GM23248 (cell line): Measurements from ENCODE around the gene SUGCT. TPM values are rescaled to one million over a fixed set of nuclear protein-coding genes. Genes with fewer than 3 reads are reported as not detected.

Experiments
- DNase-seq: peaks from one replicate; pipeline ENCODE4 v3.0.0-alpha.2; 2015
- H2AFZ ChIP-seq: fragments of 200-600 bp; sonication (generic); 2 replicates; pipeline ENCODE4 v1.6.1; 2016; ENCODE audit warnings: antibody characterized with exemption
- H3F3A ChIP-seq: fragments of 200-600 bp; sonication (generic); 2 replicates; pipeline ENCODE4 v1.6.1; 2016; ENCODE audit warnings: mild to moderate bottlenecking, antibody characterized with exemption, mixed run types; ENCODE audit not compliant: insufficient read depth
- H3K27ac ChIP-seq: fragments of 200-600 bp; sonication (generic); 2 replicates; pipeline ENCODE4 v1.5.1; 2016; ENCODE audit warnings: mild to moderate bottlenecking
- H3K27me3 ChIP-seq: fragments of 200-600 bp; sonication (generic); replicated peaks from 2 replicates; pipeline ENCODE4 v1.6.1; 2016; ENCODE audit warnings: mild to moderate bottlenecking; ENCODE audit not compliant: insufficient read depth
- H3K36me3 ChIP-seq: fragments of 200-600 bp; sonication (generic); 2 replicates; pipeline ENCODE4 v1.6.1; 2016; ENCODE audit warnings: low read depth, mild to moderate bottlenecking
- H3K4me1 ChIP-seq: fragments of 200-600 bp; sonication (generic); 2 replicates; pipeline ENCODE4 v1.6.1; 2016; ENCODE audit warnings: mild to moderate bottlenecking; ENCODE audit not compliant: insufficient read depth
- H3K4me2 ChIP-seq: fragments of 200-600 bp; sonication (generic); one replicate; pipeline ENCODE4 v1.6.1; 2016; ENCODE audit warnings: mild to moderate bottlenecking; ENCODE audit not compliant: unreplicated experiment
- H3K4me3 ChIP-seq: fragments of 200-600 bp; sonication (generic); 2 replicates; pipeline ENCODE4 v1.5.1; 2016; ENCODE audit warnings: mild to moderate bottlenecking
- H3K79me2 ChIP-seq: fragments of 200-600 bp; sonication (generic); 2 replicates; pipeline ENCODE4 v1.6.1; 2016; ENCODE audit warnings: mild to moderate bottlenecking; ENCODE audit not compliant: insufficient read depth
- H3K9ac ChIP-seq: fragments of 200-600 bp; sonication (generic); 2 replicates; pipeline ENCODE4 v1.6.1; 2016; ENCODE audit warnings: mild to moderate bottlenecking
- H3K9me2 ChIP-seq: fragments of 200-600 bp; sonication (generic); 2 replicates; pipeline ENCODE4 v1.6.1; 2016; ENCODE audit warnings: mixed run types, mild to moderate bottlenecking, moderate library complexity; ENCODE audit not compliant: insufficient read depth
- H3K9me3 ChIP-seq: fragments of 200-600 bp; sonication (generic); one replicate; pipeline ENCODE4 v1.6.1; 2017; ENCODE audit warnings: low read depth
- H4K20me1 ChIP-seq: fragments of 200-600 bp; sonication (generic); 2 replicates; pipeline ENCODE4 v1.6.0; 2016; ENCODE audit not compliant: insufficient read depth
- EZH2 ChIP-seq: fragments of 200-600 bp; sonication (generic); IDR thresholded peaks from 2 replicates; pipeline ENCODE4 v1.6.1; 2018; ENCODE audit warnings: antibody characterized with exemption, mild to moderate bottlenecking; ENCODE audit not compliant: insufficient read depth, poor library complexity, severe bottlenecking
- EZH2phosphoT487 ChIP-seq: fragments of 200-600 bp; sonication (generic); IDR thresholded peaks from 2 replicates; pipeline ENCODE4 v1.6.1; 2018; ENCODE audit warnings: antibody characterized with exemption, moderate library complexity, mild to moderate bottlenecking, low read depth; ENCODE audit not compliant: insufficient read depth
- WGBS, 2 experiments: methylation state at CpG; one replicate each; pipeline ENCODE4 v1.1.6; 2015 to 2017; ENCODE audit warnings: low lambda C conversion rate in 2 of 2, low coverage in 1 of 2; ENCODE audit errors: missing lambda C conversion rate in 2 of 2; 5-methylcytosine and 5-hydroxymethylcytosine counted together
- in situ Hi-C: fragments of 300-500 bp; cut with MboI; formaldehyde crosslinking; loops from 2 replicates; pipeline ENCODE4 v1.15.0; 2020
- polyA plus RNA-seq: library from polyadenylated mRNA; unstranded; fragments of >200 nt; fragmentation: Nextera tagmentation; extraction: Ambion mirVana; gene quantifications from 2 replicates; pipeline ENCODE4 v1.2.1, GENCODE V29; 2016
- total RNA-seq: library from RNA; depleted of rRNA; stranded (reverse); fragments of >200 nt; shearing (Covaris generic); gene quantifications from 2 replicates; pipeline ENCODE4 v1.2.3, GENCODE V29; 2014

Gene SUGCT
- total and polyA plus RNA-seq, 2 experiments from 2014 or later: 2.2 to 7.1 TPM

DNA sequence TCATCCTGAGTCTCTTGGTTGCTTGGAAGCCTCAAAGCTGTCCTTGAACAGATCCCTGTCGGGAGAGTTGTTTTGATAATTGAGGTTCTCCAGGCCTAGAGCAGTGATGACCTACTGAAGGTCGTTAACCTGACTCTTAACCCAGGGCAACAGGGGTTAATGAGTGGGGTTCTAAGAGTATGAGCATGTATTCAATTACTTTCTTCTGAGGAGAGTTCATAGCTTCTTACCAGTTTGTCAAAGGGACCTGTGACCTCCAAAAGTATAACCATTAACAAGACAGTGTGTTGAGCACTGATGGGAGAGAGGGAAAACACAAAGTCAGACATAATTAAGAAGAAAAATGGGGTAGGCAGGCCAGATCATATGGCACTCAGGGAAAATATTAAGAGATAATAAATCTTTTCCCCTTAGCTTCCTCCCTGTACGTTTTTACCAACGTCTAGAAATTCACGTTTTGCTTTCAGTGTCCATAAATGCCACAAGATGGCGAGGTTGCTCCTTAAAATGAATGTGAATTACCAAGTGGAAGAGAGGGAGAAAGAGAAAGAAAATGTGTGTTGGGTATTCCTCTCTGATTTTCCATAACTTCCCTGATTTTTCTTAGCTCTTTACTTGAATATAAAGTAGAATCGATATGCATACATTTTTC lies 97.6 kb downstream of the SUGCT start:
- Histone ChIP-seq H3K27ac (no peak overlapping the region), H3K36me3 (no peaks in the 10 kb centered on the region), H3K9me3 (no peaks in the 10 kb centered on the region), H3K79me2 (no peaks in the 10 kb centered on the region), H3K9ac (no peak overlapping the region), H3K4me1 (no peaks in the 10 kb centered on the region), H3K27me3 (no peaks in the 10 kb centered on the region), H3K4me2 (no peak overlapping the region), H3F3A (no peaks in the 10 kb centered on the region), H3K4me3 (no peak overlapping the region), H4K20me1 (no peaks in the 10 kb centered on the region), H2AFZ (peak overlapping the region; percentile 66), H3K9me2 (no peaks in the 10 kb centered on the region)
- in situ Hi-C loops: loop anchor here (25.0 kb wide), 1 partner anchor 1480 kb away; the partner anchor contains the start of gene INHBA
- 19 to 20% methylated on average over 7 of the region's 7 CpGs for WGBS, 2 experiments
- peak; percentile 82 for DNase-seq
- TF ChIP-seq EZH2phosphoT487 (no peak), EZH2 (no peak)

DNA sequence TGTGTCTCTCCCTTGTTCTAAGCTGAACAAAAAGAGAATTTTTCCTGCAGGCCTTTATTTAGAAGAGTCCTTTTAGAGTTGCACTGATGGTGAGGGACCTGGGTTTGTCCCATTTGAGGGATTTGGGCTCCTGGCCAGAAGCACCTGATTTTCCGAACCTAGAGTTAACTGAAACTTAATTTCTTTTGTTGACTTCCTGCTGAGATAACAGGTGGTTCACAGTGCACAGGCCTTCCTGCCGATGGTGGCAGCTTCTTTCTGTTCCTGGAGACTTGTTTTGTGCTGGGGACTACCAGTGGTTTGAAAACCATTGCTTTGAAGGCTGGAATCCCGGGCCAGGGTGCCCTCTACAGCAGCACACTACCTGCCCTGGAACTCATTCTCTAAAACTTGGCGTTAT lies 99.2 kb downstream of the SUGCT start:
- Histone ChIP-seq H3K4me2 (no peak overlapping the region), H3F3A (no peaks in the 10 kb centered on the region), H4K20me1 (no peaks in the 10 kb centered on the region), H2AFZ (no peak overlapping the region), H3K36me3 (no peaks in the 10 kb centered on the region), H3K9me3 (no peaks in the 10 kb centered on the region), H3K9ac (no peak overlapping the region), H3K79me2 (no peaks in the 10 kb centered on the region), H3K4me3 (no peak overlapping the region), H3K27me3 (no peaks in the 10 kb centered on the region), H3K27ac (no peak overlapping the region), H3K4me1 (no peaks in the 10 kb centered on the region), H3K9me2 (no peaks in the 10 kb centered on the region)
- WGBS, 2 experiments: 74 to 79% methylated on average over 4 of the region's 4 CpGs
- no peak for TF ChIP-seq EZH2
- TF ChIP-seq EZH2phosphoT487: no peak
- DNase-seq: no peak
- in situ Hi-C loops: loop anchor here (25.0 kb wide), 1 partner anchor 1478 kb away; the partner anchor contains the start of gene INHBA

DNA sequence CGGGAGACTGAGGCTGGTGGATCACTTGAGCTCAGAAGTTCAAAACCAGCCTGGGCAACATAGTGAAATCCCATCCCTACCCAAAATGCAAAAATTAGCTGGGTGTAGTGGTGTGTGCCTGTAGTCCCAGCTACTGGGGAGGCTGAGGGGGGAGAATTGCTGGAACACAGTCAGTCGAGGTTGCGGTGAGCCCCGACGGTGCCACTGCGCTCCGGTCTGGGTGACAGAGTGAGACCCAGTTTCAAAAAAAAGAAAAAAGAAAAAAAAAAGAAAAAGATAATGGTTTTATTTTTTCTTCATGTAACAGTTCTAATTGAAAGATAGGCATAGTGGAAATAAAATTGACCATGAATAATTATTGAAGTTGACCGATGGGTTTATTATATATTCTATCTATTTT lies 99.9 kb downstream of the SUGCT start:
- no peaks in the 10 kb centered on the region for H3K4me1 ChIP-seq
- H3F3A ChIP-seq: no peaks in the 10 kb centered on the region
- in situ Hi-C loops: loop anchor here (25.0 kb wide), 1 partner anchor 1478 kb away; the partner anchor contains the start of gene INHBA
- no peaks in the 10 kb centered on the region for H3K9me3 ChIP-seq
- H2AFZ ChIP-seq: no peak overlapping the region
- no peak overlapping the region for H3K9ac ChIP-seq
- no peaks in the 10 kb centered on the region for H3K27me3 ChIP-seq
- no peaks in the 10 kb centered on the region for H3K9me2 ChIP-seq
- 96 to 100% methylated on average over 6 to 8 of the region's 8 CpGs for WGBS, 2 experiments
- H3K27ac ChIP-seq: no peak overlapping the region
- no peak for TF ChIP-seq EZH2phosphoT487
- no peak for TF ChIP-seq EZH2
- no peaks in the 10 kb centered on the region for H4K20me1 ChIP-seq
- H3K36me3 ChIP-seq: no peaks in the 10 kb centered on the region
- H3K79me2 ChIP-seq: no peaks in the 10 kb centered on the region
- DNase-seq: no peak
- H3K4me3 ChIP-seq: no peak overlapping the region
- H3K4me2 ChIP-seq: no peak overlapping the region

DNA sequence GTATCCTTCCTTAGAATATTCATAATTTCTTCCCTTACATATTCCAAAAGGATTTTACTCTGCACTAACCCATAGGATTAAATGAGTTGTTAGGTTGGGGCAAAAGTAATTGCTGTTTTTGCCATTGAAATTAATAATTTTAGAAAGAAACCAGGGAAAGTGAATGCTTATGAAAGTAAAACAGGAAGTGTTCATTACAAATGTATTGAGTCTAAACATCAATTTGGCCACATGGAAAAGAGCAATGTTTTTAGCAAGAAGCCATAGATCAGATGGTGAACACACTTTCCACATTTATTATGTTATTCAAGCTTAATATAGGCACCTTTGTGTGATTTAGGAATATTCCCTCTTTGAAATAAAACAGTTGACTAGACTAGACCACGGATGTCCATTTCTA lies 102.9 kb downstream of the SUGCT start:
- Histone ChIP-seq H3K9ac (no peak overlapping the region), H3K4me2 (no peak overlapping the region), H3K27me3 (no peaks in the 10 kb centered on the region), H4K20me1 (no peaks in the 10 kb centered on the region), H3K4me3 (no peak overlapping the region), H3K4me1 (no peaks in the 10 kb centered on the region), H3K79me2 (no peaks in the 10 kb centered on the region), H3K36me3 (no peaks in the 10 kb centered on the region), H3K9me2 (no peaks in the 10 kb centered on the region), H3F3A (no peaks in the 10 kb centered on the region), H2AFZ (0 out of 2 replicates have a peak overlapping the region, but pooled peaks have one; percentile 15), H3K27ac (no peak overlapping the region), H3K9me3 (no peaks in the 10 kb centered on the region)
- DNase-seq: no peak
- in situ Hi-C loops: loop anchor here (25.0 kb wide), 1 partner anchor 1475 kb away; the partner anchor contains the start of gene INHBA
- no peak for TF ChIP-seq EZH2phosphoT487
- no peak for TF ChIP-seq EZH2
- WGBS, 2 experiments: 40 to 54% methylated on average over 1 of the region's 1 CpG
